ENCODE data around the gene AOPEP.

DNA sequence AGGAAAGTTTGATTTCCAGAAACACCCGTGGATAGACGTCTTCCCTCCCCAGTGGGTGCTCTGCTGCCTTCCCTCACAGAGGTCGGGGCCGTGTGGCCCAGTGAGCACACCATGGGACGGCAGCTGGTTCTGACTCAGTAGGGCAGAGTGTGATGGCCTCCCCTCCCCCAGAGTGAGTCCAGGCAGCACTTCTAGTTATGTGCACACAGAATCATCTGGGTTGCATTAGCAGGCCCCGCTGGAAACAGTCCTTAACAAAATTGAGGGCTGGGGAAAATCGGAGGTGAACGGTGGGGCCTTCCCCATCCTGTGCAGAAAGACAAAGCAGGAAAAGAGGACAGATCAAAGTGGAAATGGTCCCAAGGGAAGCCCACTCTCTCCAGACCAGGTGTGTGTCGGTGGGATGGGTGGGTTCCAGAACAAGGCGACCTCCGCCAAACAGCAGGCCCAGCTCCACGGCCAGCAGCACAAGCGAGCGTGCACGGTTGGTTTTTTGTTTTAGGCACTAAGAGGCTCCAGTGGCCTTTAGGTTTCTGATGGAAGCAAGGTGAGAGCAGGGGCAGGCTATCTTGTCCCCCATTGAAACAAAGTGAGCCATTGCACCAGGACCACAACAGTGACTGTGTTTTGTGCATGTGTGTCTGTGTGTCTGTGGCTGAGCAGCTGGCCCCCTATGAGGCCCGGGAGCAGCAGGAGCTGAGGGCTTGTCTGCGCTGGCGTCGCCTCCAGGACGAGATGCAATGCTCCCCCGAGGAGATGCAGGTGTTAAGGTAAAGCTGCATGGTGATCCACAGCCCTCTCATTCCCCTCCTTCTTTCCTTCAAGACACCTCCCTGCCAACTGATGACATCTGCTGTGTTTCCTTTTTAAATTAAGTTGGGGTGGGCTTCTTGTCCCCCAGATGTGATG lies 201.5 kb downstream of the AOPEP start:
- TF ChIP-seq POLR2A (IDR thresholded peaks at IDR 0.05; ENCODE audit: low read depth, low read length) (no peak), POLR2AphosphoS5 (IDR thresholded peaks at IDR 0.05; ENCODE audit: low read depth, low read length) (no peak), TAF1 (IDR thresholded peaks at IDR 0.05; ENCODE audit: low read depth, low read length) (no peak)

Measured in GM12891 (cell line).